GM21526 (cell line): Measurements from ENCODE around the gene DRAM1.
"Not testable (repeated sequence)": the region's sequence is repeated elsewhere in the genome, so short reads cannot be mapped to it uniquely, and the experiment has no call there.

ENCODE experiments used
- ATAC-seq: cut with Tn5 transposase; IDR thresholded peaks from one replicate; pipeline ENCODE4 v1.9.1; 2021; ENCODE audit warnings: moderate library complexity; ENCODE audit not compliant: unreplicated experiment, low FRiP score

The DRAM1 gene

GRCh38 chr12:101892794-101893193 is 15.4 kb downstream of the DRAM1 start:
- ATAC-seq = no peak

GRCh38 chr12:101901777-101902176 is 24.4 kb downstream of the DRAM1 start:
- ATAC-seq = no peak

GRCh38 chr12:101902641-101903040 is 25.3 kb downstream of the DRAM1 start:
- no peak for ATAC-seq

GRCh38 chr12:101906226-101906625 is 28.8 kb downstream of the DRAM1 start:
- ATAC-seq = no peak

GRCh38 chr12:101908395-101908794 is 31.0 kb downstream of the DRAM1 start:
- no peak for ATAC-seq

- no peak for ATAC-seq
These were observed 32.3 kb downstream of the DRAM1 start for GRCh38 chr12:101909646-101910045.

- ATAC-seq = no peak
These were observed 38.5 kb downstream of the DRAM1 start for GRCh38 chr12:101915841-101916240.

GRCh38 chr12:101918805-101919204 is 41.4 kb downstream of the DRAM1 start:
- not testable (repeated sequence) for ATAC-seq

GRCh38 chr12:101919447-101919846 is 42.1 kb downstream of the DRAM1 start:
- ATAC-seq = no peak

GRCh38 chr12:101920906-101921305 is 43.5 kb downstream of the DRAM1 start:
- no peak for ATAC-seq

GRCh38 chr12:101923045-101923718 is 45.8 kb downstream of the DRAM1 start:
- ATAC-seq = no peak

GRCh38 chr12:101924618-101925017 is 47.2 kb downstream of the DRAM1 start:
- no peak for ATAC-seq

GRCh38 chr12:101925361-101925760 is 48.0 kb downstream of the DRAM1 start:
- ATAC-seq = no peak

- ATAC-seq = no peak
These were observed 48.6 kb downstream of the DRAM1 start for GRCh38 chr12:101925935-101926334.

- ATAC-seq = no peak
These were observed 49.7 kb downstream of the DRAM1 start for GRCh38 chr12:101927036-101927435.

GRCh38 chr12:101927999-101928398 is 50.6 kb downstream of the DRAM1 start:
- no peak for ATAC-seq

- ATAC-seq = no peak
These were observed 51.2 kb downstream of the DRAM1 start for GRCh38 chr12:101928556-101928955.

- no peak for ATAC-seq
These were observed 52.1 kb downstream of the DRAM1 start for GRCh38 chr12:101929365-101930041.

- ATAC-seq = peak; percentile 25
These were observed 54.3 kb downstream of the DRAM1 start for GRCh38 chr12:101931498-101932326.

- no peak for ATAC-seq
These were observed 56.6 kb downstream of the DRAM1 start for GRCh38 chr12:101933866-101934514.
